ENCODE data around the gene PLEKHB1.

Gene PLEKHB1

DNA sequence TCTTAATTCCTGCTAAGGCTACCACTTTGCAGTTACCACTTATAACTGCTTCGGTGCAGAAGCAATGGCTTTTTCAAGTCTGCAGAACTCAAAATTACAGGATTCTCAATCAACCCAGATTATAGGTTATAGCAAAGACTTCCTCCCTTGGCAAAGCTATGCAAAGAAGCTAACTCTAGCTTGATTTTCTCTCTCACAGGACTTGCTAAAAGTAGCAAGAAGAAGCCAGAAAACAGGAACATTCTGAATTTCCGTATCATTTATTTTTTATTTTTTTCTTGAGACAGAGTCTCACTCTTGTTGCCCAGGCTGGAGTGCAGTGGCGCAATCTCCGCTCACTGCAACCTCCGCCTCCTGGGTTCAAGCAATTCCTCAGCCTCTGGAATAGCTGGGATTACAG is 10.7 kb upstream of the PLEKHB1 start:
- ATAC-seq (replicated peaks) = no peak
- H3K27ac Mint-ChIP-seq = no peak overlapping the region
- DNase-seq = no peak
- H3K36me3 Mint-ChIP-seq (ENCODE audit: insufficient read depth) = peaks cover 3% of the 10 kb centered on the region
- H3K4me1 Mint-ChIP-seq (ENCODE audit: low read depth in 2 of 2) = peaks cover 0 to 2% of the 10 kb centered on the region in 2 donors
- peaks cover 0 to 10% of the 10 kb centered on the region in 2 donors for H3K27me3 Mint-ChIP-seq
- H3K4me3 Mint-ChIP-seq = no peak overlapping the region
- no peaks in the 10 kb centered on the region for H3K9me3 Mint-ChIP-seq

DNA sequence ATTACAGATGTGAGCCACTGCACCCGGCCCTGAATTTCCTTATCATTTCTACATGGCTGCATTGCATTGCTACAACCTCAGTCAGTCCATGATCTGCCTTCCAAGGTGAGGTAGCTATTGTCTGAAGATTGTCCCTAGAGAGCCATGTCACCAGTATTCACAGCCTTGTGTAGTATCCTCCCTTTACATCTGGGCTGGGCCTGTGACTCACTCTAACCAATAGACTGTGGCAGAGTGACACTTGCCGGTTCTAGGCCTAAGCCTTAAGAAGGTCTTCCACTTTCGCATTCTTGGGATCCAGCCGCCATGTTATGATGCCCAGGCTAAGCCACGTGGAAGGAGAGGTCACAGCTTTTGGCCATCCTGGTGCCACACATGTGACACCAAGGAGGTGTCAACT is 10.1 kb upstream of the PLEKHB1 start:
- Mint-ChIP-seq H3K36me3 (ENCODE audit: insufficient read depth) (peaks cover 3% of the 10 kb centered on the region), H3K27me3 (peaks cover 0 to 11% of the 10 kb centered on the region in 2 donors), H3K4me1 (ENCODE audit: low read depth in 2 of 2) (peaks cover 0 to 2% of the 10 kb centered on the region in 2 donors), H3K4me3 (no peak overlapping the region), H3K27ac (no peak overlapping the region), H3K9me3 (no peaks in the 10 kb centered on the region)
- DNase-seq (no peak), ATAC-seq (replicated peaks) (no peak)

DNA sequence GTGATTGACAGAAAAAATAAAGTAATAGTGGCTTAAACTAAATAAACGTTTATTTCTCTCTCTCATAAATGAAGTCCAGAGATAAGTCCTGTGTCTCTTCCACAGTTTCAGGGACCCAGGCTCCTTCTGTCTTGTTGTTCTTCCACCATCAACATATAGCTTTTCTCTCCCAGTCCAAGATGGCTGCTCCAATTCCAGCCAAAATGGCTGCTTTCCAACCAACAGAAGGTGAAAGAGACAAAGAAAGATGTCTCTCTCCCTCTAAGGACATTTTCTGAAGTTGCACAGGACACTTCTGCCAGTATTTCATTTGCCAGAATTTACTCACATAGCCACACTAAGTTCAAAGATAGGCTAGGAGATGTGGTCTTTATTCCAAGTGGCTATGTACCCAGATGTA is 9.4 kb upstream of the PLEKHB1 start:
- Mint-ChIP-seq H3K36me3 (ENCODE audit: insufficient read depth) (peaks cover 3% of the 10 kb centered on the region), H3K9me3 (no peaks in the 10 kb centered on the region), H3K4me1 (ENCODE audit: low read depth in 2 of 2) (peaks cover 0 to 2% of the 10 kb centered on the region in 2 donors), H3K27ac (no peak overlapping the region), H3K4me3 (no peak overlapping the region), H3K27me3 (peaks cover 0 to 11% of the 10 kb centered on the region in 2 donors)
- ATAC-seq (replicated peaks) (no peak), DNase-seq (no peak)

DNA sequence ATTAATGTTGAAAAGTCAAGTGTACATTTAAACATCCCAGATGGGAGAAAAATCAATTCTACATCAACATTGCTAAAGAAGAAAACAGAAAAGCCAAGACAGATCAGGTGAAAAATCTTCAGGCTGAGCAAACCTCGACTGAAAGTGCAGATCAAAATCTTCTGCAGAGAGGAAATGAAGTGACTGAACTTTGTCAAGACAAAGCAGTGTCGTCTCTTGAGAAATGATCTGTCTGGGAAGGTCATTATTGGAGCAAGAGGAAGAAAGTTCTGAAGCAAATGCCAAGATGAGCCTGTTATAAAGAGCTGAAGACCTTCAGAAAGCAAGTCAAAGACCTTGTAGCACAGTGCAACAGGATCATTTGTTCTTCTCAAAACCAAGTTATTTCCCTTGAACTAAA is 5.8 kb upstream of the PLEKHB1 start:
- Mint-ChIP-seq H3K36me3 (ENCODE audit: insufficient read depth) (peaks cover 6% of the 10 kb centered on the region), H3K27me3 (peaks cover 0 to 15% of the 10 kb centered on the region in 2 donors), H3K4me1 (ENCODE audit: low read depth in 2 of 2) (no peaks in the 10 kb centered on the region), H3K4me3 (no peak overlapping the region), H3K9me3 (no peaks in the 10 kb centered on the region), H3K27ac (no peak overlapping the region)
- DNase-seq = no peak
- ATAC-seq (replicated peaks) = no peak

DNA sequence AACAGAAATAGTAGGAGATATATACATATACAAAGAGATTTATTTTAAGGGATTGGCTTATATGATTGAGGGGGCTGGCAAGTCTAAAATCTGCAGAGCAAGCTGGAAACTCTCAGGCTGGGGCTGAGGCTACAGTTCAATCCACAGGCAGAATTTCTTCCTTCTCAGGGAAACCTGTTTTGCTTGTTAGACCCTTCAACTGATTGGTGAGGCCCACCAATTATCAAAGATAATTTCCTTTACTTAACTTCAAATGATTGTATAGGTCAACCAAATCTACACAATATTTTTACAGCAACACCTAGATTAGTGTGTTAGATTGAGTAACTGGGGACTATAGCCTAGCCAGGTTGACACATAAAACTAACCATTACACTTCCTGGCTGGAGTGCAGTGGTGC is 4.7 kb upstream of the PLEKHB1 start:
- peaks cover 0 to 18% of the 10 kb centered on the region in 2 donors for H3K27me3 Mint-ChIP-seq

DNA sequence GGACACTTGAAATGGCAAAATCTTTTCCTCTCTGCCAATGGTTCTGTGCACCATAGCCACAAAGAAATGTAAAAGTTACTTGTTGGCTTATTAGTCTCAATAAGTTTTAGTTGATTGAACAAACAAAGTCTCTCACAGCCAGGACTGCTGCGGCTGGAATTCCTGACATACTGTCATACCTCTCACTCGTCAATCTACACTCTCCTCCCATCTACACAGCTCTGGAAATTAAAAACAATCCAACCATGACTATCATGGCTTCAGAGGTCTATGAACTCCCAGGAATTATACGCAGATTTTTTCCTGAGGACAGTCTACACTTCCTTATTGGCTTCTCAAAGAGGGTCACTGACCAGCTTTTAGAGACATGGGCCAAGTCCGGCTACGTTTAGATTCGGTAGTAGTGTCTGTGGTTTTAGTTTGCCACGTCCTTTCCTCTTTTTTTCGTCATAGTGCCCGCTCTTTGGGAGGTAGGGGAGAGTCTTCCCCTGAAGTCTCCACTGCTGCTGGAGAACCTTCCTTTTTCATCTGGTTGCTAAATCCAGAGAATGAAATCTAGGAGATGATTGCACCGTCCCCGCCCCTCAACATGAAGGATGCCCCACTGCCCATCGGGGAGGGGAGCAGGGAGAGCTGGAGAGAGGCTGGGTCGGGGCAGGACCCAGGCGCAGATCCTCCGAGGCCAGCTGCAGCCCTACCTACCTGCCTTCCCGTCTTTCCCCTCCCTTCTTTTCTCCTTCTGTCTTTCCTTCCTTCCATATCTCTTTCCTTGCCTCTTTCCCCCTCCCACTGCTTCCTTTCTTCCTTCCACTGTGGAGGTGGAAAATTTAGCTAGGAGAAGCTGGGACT is 1.0 kb upstream of the PLEKHB1 start:
- DNase-seq (no peak), ATAC-seq (replicated peaks) (no peak)
- Mint-ChIP-seq H3K27ac (peak overlapping the region in 1 of 2 donors; percentile 68), H3K27me3 (peaks cover 0 to 12% of the 10 kb centered on the region in 2 donors), H3K9me3 (no peaks in the 10 kb centered on the region), H3K36me3 (ENCODE audit: insufficient read depth) (peaks cover 6% of the 10 kb centered on the region), H3K4me3 (no peak overlapping the region), H3K4me1 (ENCODE audit: low read depth in 2 of 2) (peaks cover 12 to 16% of the 10 kb centered on the region in 2 donors)

More for the DNA sequence above, 4.7 kb upstream of the PLEKHB1 start:
- no peak overlapping the region for H3K4me3 Mint-ChIP-seq
- H3K4me1 Mint-ChIP-seq (ENCODE audit: low read depth in 2 of 2) = no peaks in the 10 kb centered on the region
- no peak for DNase-seq
- H3K36me3 Mint-ChIP-seq (ENCODE audit: insufficient read depth) = peaks cover 7% of the 10 kb centered on the region
- H3K27ac Mint-ChIP-seq = no peak overlapping the region
- no peak for ATAC-seq (replicated peaks)
- H3K9me3 Mint-ChIP-seq = no peaks in the 10 kb centered on the region

DNA sequence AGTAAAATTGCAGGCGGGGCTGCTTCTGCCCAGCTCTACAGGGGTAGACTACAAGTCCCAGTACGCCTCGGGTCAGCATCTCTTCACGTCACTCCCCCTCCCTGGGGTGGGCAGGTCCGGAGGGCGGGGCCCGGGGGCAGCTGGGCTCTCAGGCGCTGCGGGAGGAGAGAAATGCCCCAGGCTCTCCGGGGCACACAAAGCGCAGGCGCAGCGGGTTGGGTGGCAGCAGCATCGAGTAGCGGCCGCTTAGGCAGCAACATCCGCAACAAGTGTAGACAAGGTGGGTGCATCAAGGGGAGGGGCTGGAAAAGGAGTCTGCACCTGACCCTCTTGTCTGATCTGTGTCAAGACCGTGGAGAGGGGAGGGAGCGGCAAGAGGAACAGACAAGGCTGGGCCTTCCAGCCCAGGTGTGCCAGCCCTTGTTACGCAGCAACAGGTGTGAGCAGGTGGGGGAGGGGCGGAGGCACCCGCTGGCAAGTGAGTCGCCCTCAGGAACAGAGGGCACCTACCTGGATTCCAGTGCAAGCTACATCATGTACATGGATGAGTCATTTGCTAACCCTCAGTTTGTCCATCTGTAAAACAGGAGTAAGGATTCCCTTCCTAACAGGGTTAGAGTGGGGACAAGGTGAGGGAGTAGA is 1.2 kb downstream of the PLEKHB1 start:
- Mint-ChIP-seq H3K4me1 (ENCODE audit: low read depth in 2 of 2) (peaks cover 12 to 16% of the 10 kb centered on the region in 2 donors), H3K9me3 (no peaks in the 10 kb centered on the region), H3K36me3 (ENCODE audit: insufficient read depth) (peaks cover 6% of the 10 kb centered on the region), H3K4me3 (peak overlapping the region; percentile 79 to 83), H3K27me3 (peaks cover 0 to 7% of the 10 kb centered on the region in 2 donors), H3K27ac (peak overlapping the region; percentile 61 to 81)
- ATAC-seq (replicated peaks) = peak; percentile 99
- DNase-seq = peak; percentile 90 to 92 (median 92)

DNA sequence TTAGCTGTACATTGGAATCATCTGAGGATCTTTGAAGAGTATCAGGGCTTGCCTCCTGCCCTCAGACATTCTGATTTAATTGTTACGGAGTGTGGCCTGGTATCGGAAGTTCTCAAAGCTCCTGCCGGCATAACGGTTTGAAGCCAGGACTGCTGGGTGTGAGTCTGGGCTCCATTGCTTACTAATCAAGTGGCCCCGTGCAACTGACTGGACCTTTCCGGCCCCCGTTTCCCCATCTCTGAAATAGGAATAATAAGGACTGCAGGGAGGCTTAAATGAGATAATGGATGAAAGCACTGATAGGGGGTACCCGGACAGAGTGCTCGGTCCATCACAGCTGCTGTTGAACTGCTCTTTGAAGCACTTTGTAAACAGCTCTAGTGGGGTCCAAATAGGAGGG is 1.7 kb downstream of the PLEKHB1 start:
- no peaks in the 10 kb centered on the region for H3K9me3 Mint-ChIP-seq
- no peak for ATAC-seq (replicated peaks)
- peaks cover 0 to 7% of the 10 kb centered on the region in 2 donors for H3K27me3 Mint-ChIP-seq
- H3K27ac Mint-ChIP-seq = peak overlapping the region in 1 of 2 donors; percentile 81
- no peak for DNase-seq
- peak overlapping the region; percentile 79 to 83 for H3K4me3 Mint-ChIP-seq
- H3K4me1 Mint-ChIP-seq (ENCODE audit: low read depth in 2 of 2) = peaks cover 12 to 16% of the 10 kb centered on the region in 2 donors
- H3K36me3 Mint-ChIP-seq (ENCODE audit: insufficient read depth) = peaks cover 6% of the 10 kb centered on the region

DNA sequence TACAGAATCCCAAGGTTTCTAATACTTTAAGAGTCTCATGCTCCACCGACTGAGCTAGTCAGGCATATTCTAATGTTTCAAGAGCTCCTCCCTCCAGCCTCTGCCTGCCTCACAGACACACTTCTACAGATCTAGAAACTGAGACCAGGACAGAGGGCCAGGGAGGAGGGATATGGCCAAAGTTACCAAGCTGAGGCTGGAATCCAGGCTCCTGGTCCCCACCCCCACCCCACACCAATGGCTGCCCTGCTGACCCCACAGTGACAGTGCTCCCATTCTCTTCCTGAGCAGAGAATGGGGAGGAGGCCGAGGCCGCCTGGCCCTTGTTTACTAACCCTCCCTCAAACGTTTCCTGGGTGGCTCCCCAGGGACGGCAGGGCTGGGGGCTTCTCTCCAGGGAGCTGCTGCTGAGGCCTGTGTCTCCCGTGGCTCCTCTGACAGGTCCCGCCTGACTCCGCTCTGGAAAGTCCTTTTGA is 2.2 kb downstream of the PLEKHB1 start:
- Mint-ChIP-seq H3K27ac (peak overlapping the region in 1 of 2 donors; percentile 4), H3K4me3 (peak overlapping the region; percentile 33 to 79), H3K4me1 (ENCODE audit: low read depth in 2 of 2) (peaks cover 12 to 16% of the 10 kb centered on the region in 2 donors), H3K36me3 (ENCODE audit: insufficient read depth) (peaks cover 6% of the 10 kb centered on the region), H3K27me3 (peaks cover 0 to 7% of the 10 kb centered on the region in 2 donors), H3K9me3 (no peaks in the 10 kb centered on the region)
- DNase-seq = no peak
- no peak for ATAC-seq (replicated peaks)

DNA sequence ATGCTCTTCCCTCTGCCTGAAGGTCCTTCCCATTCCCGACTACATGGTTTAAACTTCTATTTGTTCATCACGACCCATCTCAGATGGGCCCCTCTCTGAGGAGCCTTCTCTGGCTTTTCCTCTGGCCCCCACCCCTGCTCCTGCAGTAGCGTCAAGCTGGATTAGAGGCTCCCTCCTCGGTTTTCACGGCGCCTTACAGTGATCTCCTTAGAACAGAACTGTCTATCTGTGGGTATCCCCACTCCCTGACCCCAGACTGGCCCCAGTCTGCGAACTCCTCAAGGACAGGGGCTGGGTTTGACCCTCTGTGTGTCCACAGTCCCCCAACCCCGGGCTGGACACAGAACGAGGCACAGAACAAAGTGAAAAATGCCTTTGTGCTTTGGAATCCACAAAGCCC is 2.8 kb downstream of the PLEKHB1 start:
- peaks cover 11% of the 10 kb centered on the region for H3K36me3 Mint-ChIP-seq (ENCODE audit: insufficient read depth)
- DNase-seq (no peak), ATAC-seq (replicated peaks) (no peak)
- H3K27me3 Mint-ChIP-seq = peaks cover 0 to 7% of the 10 kb centered on the region in 2 donors
- peaks cover 12 to 16% of the 10 kb centered on the region in 2 donors for H3K4me1 Mint-ChIP-seq (ENCODE audit: low read depth in 2 of 2)
- peak overlapping the region in 1 of 2 donors; percentile 33 for H3K4me3 Mint-ChIP-seq
- H3K9me3 Mint-ChIP-seq = no peaks in the 10 kb centered on the region
- H3K27ac Mint-ChIP-seq = peak overlapping the region in 1 of 2 donors; percentile 4

DNA sequence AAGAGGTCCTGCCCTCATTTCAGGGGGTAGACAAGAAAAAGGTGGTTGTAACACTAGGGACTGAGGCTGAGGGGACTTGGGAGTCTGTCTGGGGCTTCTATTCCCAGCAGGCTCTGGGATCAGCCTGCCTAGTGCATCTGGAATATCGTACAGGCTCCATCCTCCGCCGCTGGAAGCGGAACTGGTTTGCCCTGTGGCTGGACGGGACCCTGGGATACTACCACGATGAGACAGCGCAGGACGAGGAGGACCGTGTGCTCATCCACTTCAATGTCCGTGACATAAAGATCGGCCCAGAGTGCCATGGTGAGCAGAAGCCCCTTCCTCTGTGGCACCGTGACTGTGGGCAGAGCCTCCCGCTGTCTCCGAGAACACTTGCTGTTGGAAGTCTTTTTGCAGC is 4.0 kb downstream of the PLEKHB1 start:
- H3K27ac Mint-ChIP-seq = no peak overlapping the region
- peaks cover 9% of the 10 kb centered on the region for H3K36me3 Mint-ChIP-seq (ENCODE audit: insufficient read depth)
- H3K4me1 Mint-ChIP-seq (ENCODE audit: low read depth in 2 of 2) = peaks cover 12 to 16% of the 10 kb centered on the region in 2 donors
- DNase-seq (no peak), ATAC-seq (replicated peaks) (no peak)
- H3K4me3 Mint-ChIP-seq = no peak overlapping the region
- no peaks in the 10 kb centered on the region for H3K9me3 Mint-ChIP-seq
- peaks cover 0 to 5% of the 10 kb centered on the region in 2 donors for H3K27me3 Mint-ChIP-seq

DNA sequence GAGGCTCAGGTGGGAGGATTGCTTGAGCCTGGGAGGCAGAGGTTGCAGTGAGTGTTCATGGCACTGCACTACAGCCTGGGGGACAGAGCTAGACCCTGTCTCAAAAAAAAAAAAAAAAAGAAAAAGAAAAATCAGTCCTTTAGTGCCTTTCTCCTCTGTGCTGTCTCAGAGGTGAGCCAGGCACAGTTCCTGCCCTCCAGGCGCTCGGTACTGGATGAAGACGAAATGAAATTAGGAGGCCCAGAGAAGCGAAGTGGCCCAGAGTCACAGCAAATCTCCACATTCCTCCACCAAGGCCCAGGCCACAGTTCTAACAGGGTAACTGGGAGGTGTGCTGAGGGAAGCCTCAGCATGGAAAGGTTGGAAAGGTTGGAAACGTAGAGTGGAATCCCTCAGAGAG is 4.9 kb downstream of the PLEKHB1 start:
- H3K4me1 Mint-ChIP-seq (ENCODE audit: low read depth in 2 of 2) = peaks cover 12 to 16% of the 10 kb centered on the region in 2 donors
- no peaks in the 10 kb centered on the region for H3K9me3 Mint-ChIP-seq
- no peak overlapping the region for H3K27ac Mint-ChIP-seq
- no peak for ATAC-seq (replicated peaks)
- no peak overlapping the region for H3K4me3 Mint-ChIP-seq
- no peak for DNase-seq
- no peaks in the 10 kb centered on the region for H3K27me3 Mint-ChIP-seq
- H3K36me3 Mint-ChIP-seq (ENCODE audit: insufficient read depth) = peaks cover 8% of the 10 kb centered on the region

DNA sequence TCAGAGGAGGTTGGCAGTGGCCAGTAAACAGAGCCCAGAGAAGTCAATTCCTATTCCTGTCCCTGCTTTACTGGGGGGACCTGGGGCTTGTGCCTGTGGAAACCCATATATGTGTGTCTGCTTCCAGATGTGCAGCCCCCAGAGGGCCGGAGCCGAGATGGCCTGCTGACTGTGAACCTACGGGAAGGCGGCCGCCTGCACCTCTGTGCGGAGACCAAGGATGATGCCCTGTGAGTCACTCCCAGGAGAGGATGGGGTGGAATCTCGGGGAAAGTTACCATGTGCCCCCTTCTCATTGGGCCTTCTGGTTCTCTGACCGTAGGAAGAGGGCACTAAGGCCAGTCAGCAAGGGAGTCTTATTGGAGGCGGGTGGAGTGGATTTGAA is 5.3 kb downstream of the PLEKHB1 start:
- H3K36me3 Mint-ChIP-seq (ENCODE audit: insufficient read depth) = peaks cover 8% of the 10 kb centered on the region
- no peak for DNase-seq
- no peaks in the 10 kb centered on the region for H3K27me3 Mint-ChIP-seq
- H3K9me3 Mint-ChIP-seq = no peaks in the 10 kb centered on the region
- H3K27ac Mint-ChIP-seq = no peak overlapping the region
- H3K4me3 Mint-ChIP-seq = no peak overlapping the region
- no peak for ATAC-seq (replicated peaks)
- peaks cover 12 to 16% of the 10 kb centered on the region in 2 donors for H3K4me1 Mint-ChIP-seq (ENCODE audit: low read depth in 2 of 2)

Measured in effector memory CD8-positive, alpha-beta T cell (primary cell).